SIG-M5 (cell line): ENCODE results near the gene TTC12.

Experiments
- DNase-seq: peaks from one replicate; lab custom pipeline; 2025; lab: John Stamatoyannopoulos, UW

Gene TTC12

DNA sequence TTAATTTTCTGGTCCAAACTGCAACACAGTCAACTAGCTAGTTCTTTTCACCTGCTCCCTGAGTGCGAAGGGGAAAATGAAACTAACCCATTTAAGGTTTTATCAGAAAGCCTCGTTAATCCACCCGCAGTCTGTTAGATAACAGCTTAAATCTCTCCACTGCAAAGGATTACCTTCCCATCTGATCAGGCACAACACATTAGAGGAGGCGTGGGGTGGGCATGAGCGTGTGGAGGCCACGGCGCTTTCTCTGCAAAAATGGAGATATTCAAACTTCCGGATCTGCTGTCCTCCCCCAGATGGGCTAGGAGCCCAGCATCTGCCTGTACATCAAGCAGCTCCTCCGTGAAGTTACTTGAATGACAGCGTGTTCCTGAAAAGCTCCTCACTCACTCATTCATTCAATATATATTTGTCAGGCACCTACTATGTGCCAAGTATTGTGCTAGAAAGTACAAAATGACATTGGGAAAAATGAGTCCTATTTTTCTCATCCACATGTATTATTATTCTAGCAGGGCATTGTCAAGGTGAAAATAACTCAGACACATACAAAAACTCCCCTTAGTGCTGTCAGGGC is 59.7 kb downstream of the TTC12 start:
- DNase-seq = no peak

DNA sequence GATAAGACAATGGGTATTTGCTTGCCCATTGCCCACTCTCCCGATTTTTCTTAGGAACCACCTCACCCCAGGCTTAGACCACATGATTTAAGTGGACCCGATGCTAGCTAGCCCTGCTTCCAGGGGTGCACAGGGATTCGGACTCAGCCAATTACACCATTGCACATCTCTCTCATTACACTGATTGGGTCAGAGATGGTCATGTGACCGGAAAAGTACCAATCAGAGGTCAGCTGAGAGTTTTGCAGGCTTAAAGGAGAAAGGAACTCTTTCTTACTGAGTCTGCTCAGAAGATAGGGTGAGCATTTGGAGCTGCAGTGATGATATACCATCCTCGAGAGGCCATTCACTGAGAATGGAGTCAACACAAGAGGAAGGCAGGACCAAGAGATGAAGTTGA is 61.0 kb downstream of the TTC12 start:
- DNase-seq = no peak

GRCh38 chr11:113376156-113376555 is 61.8 kb downstream of the TTC12 start:
- DNase-seq = no peak

- no peak for DNase-seq
Measured at GRCh38 chr11:113377681-113378412, 63.5 kb downstream of the TTC12 start.

DNA sequence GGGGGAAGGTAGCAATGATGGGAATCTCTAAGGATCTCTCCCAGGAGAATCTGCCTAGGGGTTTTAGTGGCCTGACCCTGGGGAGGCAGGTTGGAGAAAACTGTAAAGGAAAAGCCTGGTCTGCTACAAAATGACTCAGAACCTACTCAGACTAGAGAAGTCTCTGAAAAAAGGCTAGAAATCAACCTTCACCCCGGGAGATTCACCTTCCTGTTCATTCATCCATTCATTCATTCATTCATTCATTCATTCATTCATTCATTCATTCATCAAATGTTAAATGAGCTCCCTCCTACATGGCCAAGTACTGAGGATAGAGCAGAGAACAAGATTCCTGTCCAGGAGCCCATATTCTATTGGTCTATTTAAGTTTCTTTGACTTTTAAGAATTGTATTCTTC is 64.3 kb downstream of the TTC12 start:
- DNase-seq = no peak

DNA sequence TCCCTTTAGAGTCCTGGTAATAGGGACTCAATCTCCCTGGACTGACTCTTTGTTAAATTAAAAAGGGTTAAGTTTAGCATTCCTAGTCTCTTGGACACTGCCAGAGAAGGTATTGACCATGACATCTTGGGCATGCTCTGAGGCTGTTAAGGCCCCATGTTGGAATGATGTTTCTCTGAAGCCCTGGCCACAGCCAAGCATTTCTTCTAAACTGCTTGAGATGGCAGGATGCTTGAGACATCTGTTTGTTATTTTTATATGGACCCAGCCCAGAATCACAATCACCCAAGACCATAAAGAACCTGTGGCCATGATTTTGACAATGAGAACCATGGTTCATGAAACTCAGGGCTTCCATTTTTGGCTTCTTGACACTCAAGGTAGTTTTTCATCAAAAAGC is 67.7 kb downstream of the TTC12 start:
- DNase-seq = no peak

GRCh38 chr11:113384551-113384950 is 70.2 kb downstream of the TTC12 start:
- no peak for DNase-seq

DNA sequence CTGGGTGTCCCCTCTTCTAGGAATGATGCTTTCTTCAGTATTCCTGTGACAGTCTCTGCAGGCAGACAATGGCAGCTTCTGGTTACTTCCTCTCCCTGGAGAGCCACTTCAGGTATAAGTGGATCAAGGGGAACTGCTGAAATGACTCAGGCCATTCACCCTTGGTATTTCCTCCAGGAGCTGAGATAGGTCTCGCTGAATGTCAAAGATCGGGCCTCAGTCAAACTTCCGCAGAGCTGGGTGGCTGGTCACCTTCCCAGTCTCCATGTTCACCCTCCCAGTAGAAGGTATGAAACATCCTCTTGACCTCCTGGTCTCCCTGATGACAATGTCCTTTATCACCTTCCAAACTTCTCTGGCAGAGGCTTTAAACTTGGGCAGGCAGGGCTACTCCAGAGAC is 71.4 kb downstream of the TTC12 start:
- DNase-seq = no peak

GRCh38 chr11:113386866-113387265 is 72.5 kb downstream of the TTC12 start:
- no peak for DNase-seq

DNA sequence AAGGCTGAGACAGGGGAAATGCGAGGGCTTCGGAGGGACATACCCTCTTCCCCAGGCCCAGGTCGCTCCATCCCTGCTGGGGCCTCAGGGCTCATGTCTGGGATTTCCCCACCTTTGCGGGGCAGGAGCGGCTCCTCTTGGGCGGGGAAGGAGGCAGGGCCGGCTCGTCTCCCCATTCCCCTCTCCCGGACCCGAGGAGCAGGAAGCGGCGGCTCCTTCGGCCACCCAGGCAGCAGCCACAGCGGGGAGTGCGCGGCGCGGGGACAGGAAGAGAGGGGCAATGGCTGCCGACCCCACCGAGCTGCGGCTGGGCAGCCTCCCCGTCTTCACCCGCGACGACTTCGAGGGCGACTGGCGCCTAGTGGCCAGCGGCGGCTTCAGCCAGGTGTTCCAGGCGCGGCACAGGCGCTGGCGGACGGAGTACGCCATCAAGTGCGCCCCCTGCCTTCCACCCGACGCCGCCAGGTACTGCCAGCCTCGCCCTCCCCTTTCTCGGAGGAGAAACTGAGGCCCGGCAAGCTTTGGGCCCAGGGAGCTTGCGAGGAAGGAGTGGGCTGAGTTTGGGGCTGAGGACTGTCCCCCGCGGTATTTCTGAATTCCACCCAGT is 73.3 kb downstream of the TTC12 start, which contains the start of gene ANKK1:
Gene ANKK1 (plus strand): TSS at position 175 of the 607 bp plus-strand sequence. CDS start 106 bp downstream, at position 281.
- DNase-seq = no peak

DNA sequence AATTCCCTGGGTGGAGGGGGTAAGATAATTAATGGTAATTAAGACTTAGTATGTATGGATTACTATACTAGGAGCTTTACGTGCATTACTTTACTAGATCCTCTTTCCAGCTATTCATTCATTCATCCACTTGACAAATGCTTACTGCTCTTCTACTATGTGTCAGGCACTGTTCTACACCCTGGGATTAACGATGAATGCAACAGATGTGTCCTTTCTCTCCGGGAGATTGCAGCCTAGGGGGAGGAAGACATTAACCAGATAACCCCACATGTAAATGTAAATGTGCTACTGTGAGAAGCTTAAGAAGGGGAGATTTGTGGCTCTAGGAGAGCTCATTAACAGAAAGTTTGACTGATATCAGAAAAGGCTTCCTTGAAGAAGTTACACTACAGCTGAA is 74.9 kb downstream of the TTC12 start:
- DNase-seq = no peak

DNA sequence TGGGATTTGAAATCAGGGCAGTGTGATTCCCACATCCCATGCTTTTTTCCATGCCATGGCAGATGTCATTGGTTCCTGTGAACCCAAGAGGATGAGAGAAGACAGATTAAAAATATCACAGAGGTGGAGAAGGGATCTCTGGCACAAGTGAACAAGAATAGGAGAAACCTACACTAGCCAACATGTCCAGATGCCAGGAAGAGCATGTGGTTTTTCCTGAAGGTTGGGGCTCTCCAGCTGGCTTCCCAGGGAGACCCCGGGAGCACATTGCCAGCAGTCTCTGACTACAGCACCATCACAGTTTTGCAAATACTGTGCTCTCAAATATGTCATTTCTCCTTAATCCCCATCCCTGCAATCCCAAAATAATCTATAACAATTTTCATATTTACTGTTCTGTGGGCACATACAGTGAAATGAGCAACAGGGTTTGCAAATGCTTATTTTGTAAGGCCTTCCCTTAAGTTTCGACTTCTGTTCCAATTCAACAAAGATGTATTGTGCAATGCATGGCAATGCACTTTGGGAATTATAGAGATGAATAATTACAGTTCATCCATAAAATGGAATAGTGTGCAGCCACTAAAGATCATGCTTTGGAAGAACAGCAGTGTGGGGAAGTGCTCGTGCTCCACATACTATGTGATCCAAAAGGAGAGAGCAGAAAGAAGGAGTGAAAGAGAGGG is 78.0 kb downstream of the TTC12 start:
- DNase-seq = no peak

DNA sequence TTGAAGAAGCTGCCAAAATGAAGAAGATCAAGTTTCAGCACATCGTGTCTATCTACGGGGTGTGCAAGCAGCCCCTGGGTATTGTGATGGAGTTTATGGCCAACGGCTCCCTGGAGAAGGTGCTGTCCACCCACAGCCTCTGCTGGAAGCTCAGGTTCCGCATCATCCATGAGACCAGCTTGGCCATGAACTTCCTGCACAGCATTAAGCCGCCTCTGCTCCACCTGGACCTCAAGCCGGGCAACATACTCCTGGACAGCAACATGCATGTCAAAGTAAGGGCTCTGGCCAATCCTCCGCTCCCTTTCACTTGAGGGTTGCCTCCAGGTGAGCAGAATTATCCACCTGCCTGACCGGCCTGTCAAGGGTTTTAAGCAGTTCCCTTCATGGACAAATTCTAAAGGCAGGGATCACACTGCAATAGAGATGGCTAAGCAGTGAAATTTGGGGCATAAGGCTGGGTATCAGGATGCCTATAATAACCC is 79.2 kb downstream of the TTC12 start:
- no peak for DNase-seq

DNA sequence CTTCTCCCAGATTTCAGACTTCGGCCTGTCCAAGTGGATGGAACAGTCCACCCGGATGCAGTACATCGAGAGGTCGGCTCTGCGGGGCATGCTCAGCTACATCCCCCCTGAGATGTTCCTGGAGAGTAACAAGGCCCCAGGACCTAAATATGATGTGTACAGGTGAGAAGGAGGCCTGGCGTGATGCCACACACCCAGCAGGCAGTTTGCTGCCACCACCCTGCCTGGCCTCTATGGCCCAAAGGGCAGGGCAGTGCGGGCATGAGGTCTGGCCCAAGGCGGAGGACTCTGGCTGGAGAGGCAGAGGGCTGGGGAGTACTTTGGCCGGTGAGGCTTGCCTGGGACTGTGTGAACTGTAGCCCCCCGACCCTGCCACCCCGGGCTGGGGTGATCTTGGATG is 80.5 kb downstream of the TTC12 start:
- no peak for DNase-seq

GRCh38 chr11:113395782-113396336 is 81.5 kb downstream of the TTC12 start:
- no peak for DNase-seq

- no peak for DNase-seq
Measured at GRCh38 chr11:113396690-113397089, 82.3 kb downstream of the TTC12 start.

DNA sequence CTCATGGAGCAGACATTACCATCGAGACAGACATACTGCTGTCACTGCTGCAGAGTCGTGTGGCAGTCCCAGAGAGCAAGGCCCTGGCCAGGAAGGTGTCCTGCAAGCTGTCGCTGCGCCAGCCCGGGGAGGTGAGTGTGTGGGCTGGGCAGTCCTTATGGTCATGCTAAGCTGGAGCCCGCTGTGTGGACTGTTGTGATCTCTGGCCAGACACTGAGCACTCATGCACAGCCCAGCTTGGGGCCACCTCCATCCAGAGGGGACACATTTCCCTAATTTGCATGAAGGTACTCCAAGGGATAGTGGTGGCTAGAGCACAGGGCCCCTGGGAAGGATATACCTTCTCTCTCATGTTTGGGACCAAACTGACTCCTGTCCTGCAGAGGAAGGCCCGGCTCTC is 82.8 kb downstream of the TTC12 start:
- DNase-seq = no peak

DNA sequence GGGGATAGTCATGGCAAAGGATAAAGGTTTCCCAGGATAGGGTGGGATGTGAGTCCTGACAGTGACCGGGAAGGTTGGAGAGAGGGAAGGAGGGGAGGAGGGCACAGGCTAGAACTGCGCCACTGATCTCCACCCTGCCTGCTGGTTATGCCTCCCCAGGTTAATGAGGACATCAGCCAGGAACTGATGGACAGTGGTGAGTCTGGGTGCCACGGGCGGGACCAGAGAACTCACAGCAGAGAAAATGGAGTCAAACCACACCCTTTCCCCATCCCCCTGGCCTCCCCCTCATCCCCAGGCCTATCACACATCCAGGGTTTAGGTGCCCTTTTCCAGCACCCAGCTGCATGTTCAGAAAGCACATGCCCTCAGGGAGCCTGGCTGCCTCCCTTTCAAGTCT is 83.4 kb downstream of the TTC12 start:
- no peak for DNase-seq

DNA sequence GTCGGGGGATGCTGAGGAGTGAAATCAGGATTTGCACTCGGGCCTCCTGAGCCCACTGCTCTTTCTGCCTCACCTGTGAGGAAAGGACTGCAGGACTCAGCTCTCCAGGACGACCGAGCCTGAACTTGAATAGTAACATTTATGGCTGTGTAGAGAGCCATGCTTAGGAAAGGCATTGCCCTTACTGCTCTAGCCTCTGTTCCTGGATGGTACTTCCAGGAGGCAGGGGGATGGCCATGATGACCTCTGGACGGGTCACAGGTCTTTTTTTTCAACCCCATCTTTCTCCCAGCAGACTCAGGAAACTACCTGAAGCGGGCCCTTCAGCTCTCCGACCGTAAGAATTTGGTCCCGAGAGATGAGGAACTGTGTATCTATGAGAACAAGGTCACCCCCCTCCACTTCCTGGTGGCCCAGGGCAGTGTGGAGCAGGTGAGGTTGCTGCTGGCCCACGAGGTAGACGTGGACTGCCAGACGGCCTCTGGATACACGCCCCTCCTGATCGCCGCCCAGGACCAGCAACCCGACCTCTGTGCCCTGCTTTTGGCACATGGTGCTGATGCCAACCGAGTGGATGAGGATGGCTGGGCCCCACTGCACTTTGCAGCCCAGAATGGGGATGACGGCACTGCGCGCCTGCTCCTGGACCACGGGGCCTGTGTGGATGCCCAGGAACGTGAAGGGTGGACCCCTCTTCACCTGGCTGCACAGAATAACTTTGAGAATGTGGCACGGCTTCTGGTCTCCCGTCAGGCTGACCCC is 84.5 kb downstream of the TTC12 start:
- DNase-seq = no peak

GRCh38 chr11:113400631-113401230 is 86.3 kb downstream of the TTC12 start:
- DNase-seq = no peak

GRCh38 chr11:113401718-113402117 is 87.3 kb downstream of the TTC12 start:
- DNase-seq = no peak
